HG03060 (cell line): ENCODE data around the gene GSX2.
"Not testable (repeated sequence)": the region's sequence is repeated elsewhere in the genome, so short reads cannot be mapped to it uniquely, and the experiment has no call there.

Experiments
- ATAC-seq: cut with Tn5 transposase; IDR thresholded peaks from one replicate; pipeline ENCODE4 v1.9.1; 2021; ENCODE audit warnings: low read depth, moderate number of reproducible peaks; ENCODE audit not compliant: unreplicated experiment

The GSX2 gene

GRCh38 chr4:54099748-54100574 is at the start of gene GSX2:
GSX2 (plus strand) TSS chr4:54100163; CDS start chr4:54100345, 182 bp downstream.
- ATAC-seq: no peak

- ATAC-seq: no peak
Measured at GRCh38 chr4:54050214-54050904, 49.6 kb upstream of the GSX2 start.

- not testable (repeated sequence) for ATAC-seq
Measured at GRCh38 chr4:54053322-54053721, 46.6 kb upstream of the GSX2 start.

- no peak for ATAC-seq
Measured at GRCh38 chr4:54054501-54054900, 45.5 kb upstream of the GSX2 start.

GRCh38 chr4:54055494-54055893 is 44.5 kb upstream of the GSX2 start:
- ATAC-seq: no peak

GRCh38 chr4:54056360-54056759 is 43.6 kb upstream of the GSX2 start:
- ATAC-seq: no peak

GRCh38 chr4:54058171-54058570 is 41.8 kb upstream of the GSX2 start:
- ATAC-seq: no peak

GRCh38 chr4:54060116-54060515 is 39.8 kb upstream of the GSX2 start:
- no peak for ATAC-seq

- ATAC-seq: no peak
Measured at GRCh38 chr4:54061067-54061466, 38.9 kb upstream of the GSX2 start.

GRCh38 chr4:54061873-54062272 is 38.1 kb upstream of the GSX2 start:
- no peak for ATAC-seq

GRCh38 chr4:54062392-54062791 is 37.6 kb upstream of the GSX2 start:
- no peak for ATAC-seq

GRCh38 chr4:54063229-54063628 is 36.7 kb upstream of the GSX2 start:
- ATAC-seq: no peak

- ATAC-seq: peak; percentile 5
Measured at GRCh38 chr4:54063737-54064316, 36.1 kb upstream of the GSX2 start.

GRCh38 chr4:54064317-54065111 is 35.4 kb upstream of the GSX2 start, which contains the start of gene CHIC2:
CHIC2 (minus strand) TSS chr4:54064605; CDS start chr4:54064300, 305 bp downstream.
- ATAC-seq: peak; percentile 96

GRCh38 chr4:54065282-54066087 is 34.5 kb upstream of the GSX2 start:
- no peak for ATAC-seq

- no peak for ATAC-seq
Measured at GRCh38 chr4:54066088-54066415, 33.9 kb upstream of the GSX2 start.

GRCh38 chr4:54066718-54067129 is 33.2 kb upstream of the GSX2 start:
- ATAC-seq: no peak

- no peak for ATAC-seq
Measured at GRCh38 chr4:54067166-54067565, 32.8 kb upstream of the GSX2 start.

- no peak for ATAC-seq
Measured at GRCh38 chr4:54073271-54073880, 26.6 kb upstream of the GSX2 start.
